HepG2 (cell line): Measurements from ENCODE around the gene GPR162. TPM values are rescaled to one million over a fixed set of nuclear protein-coding genes. Genes with fewer than 3 reads are reported as not detected.
A peak's percentile ranks its signal among the peaks of the same experiment; 100 is the strongest.

Source experiments
- ARID5B ChIP-seq: IDR thresholded peaks from 2 replicates; pipeline ENCODE4 v1.4.0; 2020; ENCODE audit warnings: mild to moderate bottlenecking, missing genetic modification reagents
- EEA1 ChIP-seq: sonication (generic); formaldehyde crosslinking; IDR thresholded peaks from 2 replicates; pipeline ENCODE4 v1.5.1; 2020; ENCODE audit warnings: mild to moderate bottlenecking, missing genetic modification reagents, borderline replicate concordance
- MAFF ChIP-seq: IDR thresholded peaks from 2 replicates; pipeline ENCODE4 v1.6.1; 2011; ENCODE audit warnings: low read depth, low read length, improper control_type of control experiment
- MTA1 ChIP-seq: sonication (generic); formaldehyde crosslinking; IDR thresholded peaks from 2 replicates; pipeline ENCODE4 v1.4.0; 2020; ENCODE audit warnings: missing genetic modification reagents, mild to moderate bottlenecking, borderline replicate concordance
- MXI1 ChIP-seq: IDR thresholded peaks from 3 replicates; pipeline ENCODE4 v1.6.1; 2012; ENCODE audit warnings: low read depth, low read length, inconsistent platforms, borderline replicate concordance
- NCOA5 ChIP-seq: sonication (generic); formaldehyde crosslinking; IDR thresholded peaks from 2 replicates; pipeline ENCODE4 v1.4.0; 2020; ENCODE audit warnings: missing genetic modification reagents
- NFE2L1 ChIP-seq: sonication (generic); formaldehyde crosslinking; IDR thresholded peaks from 2 replicates; pipeline ENCODE4 v1.4.0; 2020; ENCODE audit warnings: missing genetic modification reagents, mild to moderate bottlenecking, borderline replicate concordance
- NFKBIZ ChIP-seq: IDR thresholded peaks from 2 replicates; pipeline ENCODE4 v1.6.1; 2018; ENCODE audit warnings: missing genetic modification reagents, missing compliant biosample characterization
- PAWR ChIP-seq: sonication (generic); formaldehyde crosslinking; IDR thresholded peaks from 2 replicates; pipeline ENCODE4 v1.4.0; 2020; ENCODE audit warnings: missing genetic modification reagents, mild to moderate bottlenecking, borderline replicate concordance
- PHF8 ChIP-seq: sonication (generic); formaldehyde crosslinking; IDR thresholded peaks from 2 replicates; pipeline ENCODE4 v1.5.0; 2020; ENCODE audit warnings: missing genetic modification reagents
- SP4 ChIP-seq: sonication (generic); formaldehyde crosslinking; IDR thresholded peaks from 2 replicates; pipeline ENCODE4 v1.8.1; 2023; ENCODE audit warnings: mild to moderate bottlenecking, missing genetic modification reagents
- TGIF2 ChIP-seq: IDR thresholded peaks from 2 replicates; pipeline ENCODE4 v1.6.1; 2016; ENCODE audit warnings: control low read depth, missing compliant biosample characterization
- ZNF263 ChIP-seq: sonication (generic); formaldehyde crosslinking; IDR thresholded peaks from 2 replicates; pipeline ENCODE4 v1.4.0; 2020; ENCODE audit warnings: missing genetic modification reagents
- ZNF512B ChIP-seq: sonication (generic); formaldehyde crosslinking; IDR thresholded peaks from 2 replicates; pipeline ENCODE4 v1.5.1; 2020; ENCODE audit warnings: missing genetic modification reagents, mild to moderate bottlenecking, borderline replicate concordance
- ZSCAN29 ChIP-seq: sonication (generic); formaldehyde crosslinking; conservative IDR thresholded peaks from 2 replicates; pipeline ENCODE4 v1.4.0; 2020; ENCODE audit warnings: mild to moderate bottlenecking, missing genetic modification reagents
- polyA plus RNA-seq, 8 experiments: library from polyadenylated mRNA; depleted of rRNA in 3 of 8; stranded (reverse) in 7 of 8; unstranded in 1 of 8; fragments of >200 nt; fragmentation: Illumina TruSeq in 4 of 8; extraction: Trizol in 4 of 8; gene quantifications; 2 replicates each; pipeline versions ENCODE4 v1.2.1 to v1.2.3, GENCODE V29; 2011 to 2016; ENCODE audit warnings: low read depth in 4 of 8, missing spikeins in 1 of 8, mixed read lengths in 1 of 8; ENCODE audit not compliant: insufficient read depth in 1 of 8
- total RNA-seq, 5 experiments: library from RNA; depleted of rRNA; stranded (reverse); fragments of >200 nt; fragmentation: Illumina TruSeq; extraction: Trizol; gene quantifications; 2 replicates each; pipeline ENCODE4 v1.2.3, GENCODE V29; 2016; ENCODE audit warnings: low read depth in 1 of 5
- TF ChIP-seq, protein P1 (sequence below): sonication (generic); formaldehyde crosslinking; IDR thresholded peaks from 2 replicates; pipeline ENCODE4 v1.8.0; 2022; ENCODE audit warnings: missing genetic modification reagents, mild to moderate bottlenecking, moderate library complexity, borderline replicate concordance
- TF ChIP-seq, protein P2 (sequence below): sonication (generic); IDR thresholded peaks from 2 replicates; pipeline ENCODE4 v1.6.1; 2016; ENCODE audit warnings: low read depth, borderline replicate concordance
- TF ChIP-seq, protein P3 (sequence below): fragments of 450-650 bp; IDR thresholded peaks from 2 replicates; pipeline ENCODE4 v1.6.1; 2017

GPR162 gene
- total and polyA plus RNA-seq, 2 of the 13 experiments (the other 11 are each of a cell fraction or from before 2014, with no cell fraction given), result 0.08 TPM; not detected in 1

GRCh38 chr12:6825398-6826124, 3.9 kb downstream of the GPR162 start (continued):
- TF ChIP-seq ARID5B (CRISPR knock-in tag), result no peak
- TF ChIP-seq ZNF263 (CRISPR knock-in tag), result peak; percentile 41; the same call in 1 of the 2 replicates
- peak; percentile 41; the same call in 1 of the 2 replicates for TF ChIP-seq ZNF512B (CRISPR knock-in tag)
- TF ChIP-seq PAWR (CRISPR knock-in tag), result no peak
- no peak for TF ChIP-seq ZSCAN29 (CRISPR knock-in tag)
- no peak for TF ChIP-seq MXI1
- TF ChIP-seq PHF8, result no peak
- TF ChIP-seq NFE2L1, result no peak
- TF ChIP-seq NCOA5 (CRISPR knock-in tag), result no peak
- TF ChIP-seq, protein P1, sequence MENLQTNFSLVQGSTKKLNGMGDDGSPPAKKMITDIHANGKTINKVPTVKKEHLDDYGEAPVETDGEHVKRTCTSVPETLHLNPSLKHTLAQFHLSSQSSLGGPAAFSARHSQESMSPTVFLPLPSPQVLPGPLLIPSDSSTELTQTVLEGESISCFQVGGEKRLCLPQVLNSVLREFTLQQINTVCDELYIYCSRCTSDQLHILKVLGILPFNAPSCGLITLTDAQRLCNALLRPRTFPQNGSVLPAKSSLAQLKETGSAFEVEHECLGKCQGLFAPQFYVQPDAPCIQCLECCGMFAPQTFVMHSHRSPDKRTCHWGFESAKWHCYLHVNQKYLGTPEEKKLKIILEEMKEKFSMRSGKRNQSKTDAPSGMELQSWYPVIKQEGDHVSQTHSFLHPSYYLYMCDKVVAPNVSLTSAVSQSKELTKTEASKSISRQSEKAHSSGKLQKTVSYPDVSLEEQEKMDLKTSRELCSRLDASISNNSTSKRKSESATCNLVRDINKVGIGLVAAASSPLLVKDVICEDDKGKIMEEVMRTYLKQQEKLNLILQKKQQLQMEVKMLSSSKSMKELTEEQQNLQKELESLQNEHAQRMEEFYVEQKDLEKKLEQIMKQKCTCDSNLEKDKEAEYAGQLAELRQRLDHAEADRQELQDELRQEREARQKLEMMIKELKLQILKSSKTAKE (CRISPR knock-in tag), result no peak
- no peak for TF ChIP-seq MTA1 (CRISPR knock-in tag)
- no peak for TF ChIP-seq EEA1 (CRISPR knock-in tag)
- no peak for TF ChIP-seq NFKBIZ (CRISPR knock-in tag)
- TF ChIP-seq, protein P2, sequence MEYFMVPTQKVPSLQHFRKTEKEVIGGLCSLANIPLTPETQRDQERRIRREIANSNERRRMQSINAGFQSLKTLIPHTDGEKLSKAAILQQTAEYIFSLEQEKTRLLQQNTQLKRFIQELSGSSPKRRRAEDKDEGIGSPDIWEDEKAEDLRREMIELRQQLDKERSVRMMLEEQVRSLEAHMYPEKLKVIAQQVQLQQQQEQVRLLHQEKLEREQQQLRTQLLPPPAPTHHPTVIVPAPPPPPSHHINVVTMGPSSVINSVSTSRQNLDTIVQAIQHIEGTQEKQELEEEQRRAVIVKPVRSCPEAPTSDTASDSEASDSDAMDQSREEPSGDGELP, result no peak
- TF ChIP-seq TGIF2 (CRISPR knock-in tag), result no peak
- TF ChIP-seq SP4 (CRISPR knock-in tag), result peak; percentile 56; the same call in 1 of the 2 replicates
- TF ChIP-seq, protein P3, sequence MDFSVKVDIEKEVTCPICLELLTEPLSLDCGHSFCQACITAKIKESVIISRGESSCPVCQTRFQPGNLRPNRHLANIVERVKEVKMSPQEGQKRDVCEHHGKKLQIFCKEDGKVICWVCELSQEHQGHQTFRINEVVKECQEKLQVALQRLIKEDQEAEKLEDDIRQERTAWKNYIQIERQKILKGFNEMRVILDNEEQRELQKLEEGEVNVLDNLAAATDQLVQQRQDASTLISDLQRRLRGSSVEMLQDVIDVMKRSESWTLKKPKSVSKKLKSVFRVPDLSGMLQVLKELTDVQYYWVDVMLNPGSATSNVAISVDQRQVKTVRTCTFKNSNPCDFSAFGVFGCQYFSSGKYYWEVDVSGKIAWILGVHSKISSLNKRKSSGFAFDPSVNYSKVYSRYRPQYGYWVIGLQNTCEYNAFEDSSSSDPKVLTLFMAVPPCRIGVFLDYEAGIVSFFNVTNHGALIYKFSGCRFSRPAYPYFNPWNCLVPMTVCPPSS, result no peak
- no peak for TF ChIP-seq MAFF
